Activated T-helper 1 cell treated with anti-CD3 and anti-CD28 coated beads, Interleukin-2, amount 50 U/mL, for 16 hours (primary cell): ENCODE measurements around the gene NABP1.
"Not testable (repeated sequence)": the region's sequence is repeated elsewhere in the genome, so short reads cannot be mapped to it uniquely, and the experiment has no call there.

Experiments used
- DNase-seq, 2 donors: peaks; one replicate each; pipeline ENCODE4 v3.0.0-alpha.2; 2020; ENCODE audit warnings: low read depth in 1 of 2, low spot score in 1 of 2

The NABP1 gene, protein sequence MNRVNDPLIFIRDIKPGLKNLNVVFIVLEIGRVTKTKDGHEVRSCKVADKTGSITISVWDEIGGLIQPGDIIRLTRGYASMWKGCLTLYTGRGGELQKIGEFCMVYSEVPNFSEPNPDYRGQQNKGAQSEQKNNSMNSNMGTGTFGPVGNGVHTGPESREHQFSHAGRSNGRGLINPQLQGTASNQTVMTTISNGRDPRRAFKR

DNA sequence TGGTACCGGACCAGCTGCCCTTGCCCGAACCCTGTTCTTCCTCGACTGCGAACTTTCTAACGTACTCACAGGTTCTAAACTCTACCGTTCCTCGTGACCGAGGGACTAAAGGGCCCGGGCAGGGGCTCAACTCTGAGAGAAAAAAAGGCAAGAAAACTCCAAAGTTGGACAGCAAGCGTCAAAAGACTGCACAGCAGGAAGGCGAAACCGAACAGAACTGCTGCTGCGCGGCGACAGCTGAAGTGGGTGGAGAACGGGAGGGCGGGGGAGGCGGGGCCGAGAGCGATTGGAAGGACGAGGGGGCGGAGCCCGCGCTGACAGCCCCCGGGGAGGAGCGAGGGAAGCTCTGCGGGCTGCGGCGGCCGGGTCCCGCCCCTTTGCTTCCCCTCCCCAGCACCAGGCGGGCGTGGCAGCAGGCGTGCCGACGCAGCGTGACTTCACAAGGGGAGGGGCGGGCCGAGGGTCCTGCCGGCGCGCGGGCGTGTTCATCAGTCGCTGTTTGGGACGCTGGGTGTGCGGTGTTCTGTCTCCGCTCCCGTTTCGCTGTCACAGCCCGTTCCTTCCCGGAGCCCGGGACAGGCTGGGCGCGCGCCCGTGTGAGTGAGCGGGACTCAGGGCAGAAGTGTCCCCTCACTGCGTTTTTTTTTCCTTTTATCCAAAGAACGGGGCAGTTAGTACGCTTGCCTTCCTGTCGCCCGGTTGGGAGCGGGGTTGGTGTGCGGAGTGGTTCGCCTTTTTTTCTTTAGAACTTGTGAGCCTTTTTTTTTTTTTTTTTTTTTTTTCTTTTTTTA lies at the start of gene NABP1:
TSS of gene NABP1 (plus strand) at position 491 of the 791 bp plus-strand sequence. CDS start 479 bp downstream, outside the sequence.
- peak; percentile 98 to 99 for DNase-seq

DNA sequence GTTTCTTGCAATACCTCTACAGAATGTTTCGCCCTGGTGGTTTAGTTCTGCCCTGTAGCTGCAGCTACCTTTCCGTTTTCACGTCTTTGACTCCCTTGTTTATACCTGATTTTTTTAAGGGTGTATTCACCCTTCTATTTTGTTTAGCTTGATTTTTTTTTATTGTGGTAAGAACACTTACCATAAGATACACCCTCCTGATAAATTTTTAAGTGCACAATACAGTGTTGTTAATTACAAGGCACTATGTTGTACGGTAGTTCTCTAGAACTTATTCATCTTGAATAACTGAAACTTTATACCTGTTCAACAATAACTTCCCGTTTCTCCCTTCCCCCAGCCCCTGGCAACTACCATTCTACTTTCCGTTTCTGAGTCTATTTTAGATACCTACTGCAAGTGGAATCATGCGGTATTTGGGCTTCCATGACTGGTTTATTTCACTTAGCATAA lies 48.9 kb upstream of the NABP1 start:
- no peak for DNase-seq

DNA sequence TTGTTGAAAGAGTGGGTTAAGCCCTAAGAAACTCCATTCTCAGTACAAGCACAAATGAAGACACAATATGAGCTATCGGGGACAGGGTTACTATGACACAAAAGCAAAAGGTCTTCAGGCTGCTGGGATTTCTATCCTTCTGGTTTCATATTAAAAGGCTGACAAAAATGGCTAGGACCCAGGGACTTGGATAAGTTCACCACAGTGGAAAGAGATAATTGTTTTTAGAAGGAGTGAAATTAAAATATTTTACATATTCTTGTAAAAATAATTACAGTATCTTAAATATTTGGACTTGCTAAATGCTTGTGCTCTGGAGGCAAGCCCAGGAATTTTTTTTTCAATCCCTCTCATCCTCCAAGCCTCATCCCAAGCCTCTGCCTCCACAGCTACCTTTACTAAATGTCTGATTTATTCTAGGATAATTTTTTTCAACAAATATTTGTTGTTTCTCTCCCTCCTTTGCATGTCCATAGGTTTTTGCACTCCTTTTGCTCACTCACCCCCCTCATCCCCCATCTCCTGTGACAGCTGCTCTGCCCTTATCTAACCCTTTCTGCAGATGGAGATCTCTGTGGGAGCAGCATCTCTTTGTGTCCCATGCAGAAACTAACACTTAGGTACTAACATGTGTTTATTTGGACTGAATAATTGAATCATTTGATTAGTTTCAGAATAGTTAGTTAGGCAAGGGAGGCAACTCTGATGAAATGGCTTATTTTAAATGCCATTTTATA lies 47.8 kb upstream of the NABP1 start:
- DNase-seq: no peak

DNA sequence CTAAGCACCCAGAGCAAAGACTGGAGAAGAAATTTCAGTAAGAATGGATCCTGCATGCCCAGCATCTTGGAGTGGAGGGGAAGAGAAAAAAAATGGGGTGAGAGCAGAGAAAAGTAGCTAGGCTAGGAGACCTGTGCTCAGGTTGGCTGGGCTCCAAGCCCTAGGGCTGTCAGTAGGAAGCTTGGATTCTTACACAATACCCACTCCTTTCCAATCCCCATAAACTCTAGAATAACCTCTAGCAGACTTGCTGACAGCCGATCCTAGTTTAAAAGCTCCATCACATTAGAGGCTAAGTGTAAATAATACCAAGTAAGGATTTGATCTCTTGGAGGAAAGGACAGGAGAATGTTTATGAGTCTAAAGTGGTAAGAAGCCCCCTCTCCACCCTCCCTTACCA lies 46.2 kb upstream of the NABP1 start:
- DNase-seq: no peak

DNA sequence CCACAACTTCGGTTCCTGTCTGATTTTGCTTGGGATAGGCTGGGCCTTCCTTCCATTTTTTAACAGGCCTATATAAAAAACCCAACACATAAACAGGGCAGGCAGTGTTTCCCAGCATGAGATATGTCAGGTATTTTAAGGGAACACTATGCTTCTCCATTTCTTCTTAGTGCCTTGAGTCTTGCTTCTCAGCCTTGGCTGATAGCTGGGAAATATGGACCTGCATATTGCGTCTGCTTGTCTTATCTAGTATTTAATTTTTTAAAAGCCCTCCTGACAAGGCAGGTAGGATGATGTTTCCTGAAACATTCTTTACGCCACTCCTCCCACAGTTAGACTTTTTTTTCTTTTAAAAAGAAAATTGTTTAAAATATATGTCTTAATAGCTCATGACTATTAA lies 45.5 kb upstream of the NABP1 start:
- no peak for DNase-seq

DNA sequence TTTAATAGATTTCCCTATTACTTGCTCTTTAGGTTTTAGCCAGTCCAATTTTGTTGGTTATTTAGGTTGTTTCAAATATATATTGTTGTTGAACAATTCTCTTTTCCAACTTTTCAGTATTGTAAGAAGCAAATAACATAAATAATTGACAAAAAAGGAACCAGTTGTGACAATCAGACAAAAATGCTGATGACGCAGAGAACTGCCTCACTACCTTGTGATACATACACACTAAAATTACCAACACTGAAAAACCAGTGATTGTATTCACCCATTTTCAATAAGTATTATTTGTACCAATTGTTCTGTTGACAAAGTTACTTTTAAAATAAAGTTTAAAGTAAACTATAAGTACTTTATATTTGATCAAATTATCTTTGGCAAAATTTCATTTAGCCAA lies 43.1 kb upstream of the NABP1 start:
- no peak for DNase-seq

DNA sequence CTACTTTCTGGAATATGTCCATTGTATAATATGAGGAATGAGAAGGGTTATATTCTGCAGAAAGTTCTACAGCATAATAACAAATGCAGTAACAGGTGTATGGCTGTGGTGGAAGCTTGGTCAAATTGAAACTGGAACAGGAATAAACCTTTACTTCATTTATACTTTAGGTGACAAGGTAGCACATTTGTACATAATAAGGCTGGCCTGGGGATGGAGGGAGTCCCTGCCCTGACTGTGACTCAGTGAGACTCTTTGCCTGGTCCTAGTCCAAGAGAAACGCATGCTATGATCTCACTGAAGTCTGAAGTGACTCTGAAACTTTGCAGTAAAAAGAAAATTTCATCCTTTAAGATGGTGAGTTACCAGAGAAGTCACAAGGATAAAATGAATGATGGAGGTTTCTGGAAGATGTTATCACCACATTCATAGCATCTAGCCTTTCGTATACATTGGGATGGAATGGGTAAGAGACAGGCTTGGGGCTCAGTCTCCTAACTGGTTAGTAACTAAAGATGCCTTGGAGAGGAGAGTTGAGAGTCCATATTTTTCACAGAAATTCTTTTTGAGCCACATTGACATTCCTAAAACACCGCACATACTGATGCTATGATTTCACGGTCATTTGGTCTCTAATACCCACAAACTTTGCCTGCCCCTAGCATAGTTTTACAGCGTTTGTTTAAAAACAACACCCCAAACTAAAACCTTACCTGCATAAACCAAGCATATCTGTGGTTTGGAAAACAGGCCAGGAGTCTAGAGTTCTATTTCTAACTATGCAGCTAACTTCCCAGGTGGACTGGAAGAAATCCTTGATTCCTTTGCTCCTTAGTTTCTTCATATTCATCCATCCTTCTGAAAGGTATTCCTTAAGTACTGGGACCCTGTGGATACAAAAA lies 42.4 kb upstream of the NABP1 start:
- no peak for DNase-seq

DNA sequence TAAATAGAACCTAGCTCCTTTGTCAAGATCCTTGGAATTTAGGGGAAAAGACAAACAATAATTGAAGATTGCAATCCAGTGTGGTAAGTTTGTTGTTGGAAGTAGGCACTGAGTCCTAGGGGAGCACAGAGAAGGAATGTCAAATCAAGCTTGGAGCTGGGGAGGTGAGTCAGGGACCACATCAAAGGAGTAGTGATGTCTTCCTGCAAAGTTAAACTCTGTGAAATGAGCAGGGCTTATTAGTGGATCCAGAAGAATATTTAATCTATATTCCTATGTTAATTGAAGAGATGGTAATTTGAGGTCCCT lies 41.7 kb upstream of the NABP1 start:
- DNase-seq: no peak

DNA sequence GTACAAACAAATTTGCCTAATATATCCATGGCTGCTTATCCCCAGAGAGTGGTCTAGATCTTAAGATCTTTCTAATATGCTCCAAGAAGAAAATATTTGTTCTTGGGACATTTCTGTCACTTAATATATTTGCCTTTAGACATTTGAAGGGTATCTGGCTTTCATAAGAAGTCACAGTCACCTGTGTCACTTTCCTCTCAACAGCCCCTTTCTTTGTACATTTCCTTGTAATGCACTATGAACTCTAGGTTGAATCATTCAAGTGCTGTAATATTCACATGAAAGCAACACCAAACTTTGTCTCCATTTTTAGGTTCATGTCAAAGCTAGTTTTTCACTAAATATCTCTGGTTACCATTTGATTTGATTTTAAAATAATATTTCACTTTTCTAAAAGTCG lies 41.4 kb upstream of the NABP1 start:
- no peak for DNase-seq

DNA sequence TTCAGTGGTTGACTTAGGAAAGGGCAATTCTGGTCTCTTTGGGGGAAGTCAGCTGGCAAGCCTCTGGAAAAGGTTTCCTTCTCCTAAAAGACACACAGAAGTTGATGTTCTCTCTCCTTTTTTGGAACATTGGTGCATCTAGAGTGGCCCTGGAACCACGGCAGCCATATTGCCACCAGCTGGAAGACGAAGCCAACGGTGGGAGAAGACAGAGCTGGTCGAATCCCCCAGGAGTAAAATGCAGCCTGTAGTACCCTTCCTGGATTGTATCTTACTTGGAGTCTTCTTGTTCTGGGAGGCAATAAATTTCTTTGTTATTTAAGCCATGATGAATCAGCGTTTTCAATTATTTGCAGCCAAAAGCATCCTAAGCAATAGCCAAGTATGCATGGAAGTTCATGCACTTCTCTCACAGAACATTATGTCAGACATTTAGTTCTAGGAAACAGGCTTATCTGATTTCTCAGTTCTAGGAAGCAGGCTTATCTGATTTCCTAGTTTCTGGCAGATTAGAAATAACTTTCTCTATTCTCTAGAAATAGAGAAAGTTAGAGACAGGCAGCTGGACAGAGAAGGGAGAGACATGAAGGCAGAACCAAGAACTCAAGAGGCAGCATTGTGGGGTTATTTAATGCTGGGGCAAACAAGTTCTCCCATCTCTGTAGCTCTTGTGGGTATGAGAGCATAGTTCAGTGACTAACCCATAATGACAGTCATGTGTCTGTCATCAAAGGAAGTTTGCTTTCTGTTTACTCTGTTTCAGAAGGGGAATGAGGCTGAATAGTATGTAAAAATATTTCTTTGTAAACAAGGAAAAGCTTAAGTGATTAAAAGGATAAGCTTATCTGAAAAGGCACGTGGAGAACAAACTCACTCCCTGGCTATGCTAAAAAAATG lies 40.5 kb upstream of the NABP1 start:
- no peak for DNase-seq

DNA sequence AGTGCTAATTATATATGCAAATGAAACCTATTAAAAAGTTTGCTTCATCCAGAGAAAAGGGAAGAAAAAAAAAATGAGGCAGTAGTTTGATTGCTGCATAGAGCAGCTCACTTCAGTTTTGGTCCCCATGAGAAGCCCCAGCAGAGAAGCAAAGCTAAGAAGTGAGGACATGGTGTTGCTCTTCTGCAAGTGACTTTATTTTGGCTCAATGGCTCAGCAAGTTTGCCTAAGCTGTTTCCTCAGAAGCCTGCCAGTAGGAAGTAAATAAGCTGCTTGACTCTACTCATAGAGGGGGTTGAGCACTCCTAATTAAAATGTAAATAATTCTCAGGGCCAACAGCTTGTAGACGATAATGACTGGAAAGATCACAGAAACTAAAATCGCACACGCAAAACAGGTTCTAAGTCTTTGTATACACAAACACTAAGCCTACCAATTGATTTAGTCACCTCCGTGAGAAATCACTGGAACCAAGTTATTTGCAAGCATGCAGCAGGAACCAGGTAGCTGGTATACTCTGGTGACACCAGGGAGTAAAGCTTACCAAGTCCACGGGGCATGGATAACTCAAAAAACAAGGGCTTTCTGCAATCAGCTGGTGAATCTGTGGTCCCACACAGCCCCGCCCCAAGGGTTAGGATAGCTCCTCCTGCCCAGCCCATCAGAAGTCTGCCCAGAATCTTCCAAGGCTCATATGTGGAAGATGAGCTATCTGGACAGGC lies 39.7 kb upstream of the NABP1 start:
- no peak for DNase-seq

DNA sequence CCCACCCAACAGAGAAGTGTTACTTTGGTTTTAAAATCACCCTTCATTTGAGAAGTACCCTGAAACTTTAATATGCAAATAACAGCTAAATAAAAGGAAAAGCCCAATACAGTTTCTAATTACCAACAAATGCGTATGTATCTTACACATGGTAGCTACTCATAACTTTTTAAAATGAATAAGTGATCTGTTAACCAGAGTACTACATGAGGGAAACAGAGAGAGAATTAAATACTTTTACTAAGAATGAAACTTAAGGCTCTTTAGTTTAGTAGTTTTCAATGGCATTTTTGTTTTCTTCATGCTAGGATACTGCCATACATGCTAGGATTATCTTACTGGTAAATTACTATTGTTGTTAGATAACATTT lies 39.1 kb upstream of the NABP1 start:
- no peak for DNase-seq

DNA sequence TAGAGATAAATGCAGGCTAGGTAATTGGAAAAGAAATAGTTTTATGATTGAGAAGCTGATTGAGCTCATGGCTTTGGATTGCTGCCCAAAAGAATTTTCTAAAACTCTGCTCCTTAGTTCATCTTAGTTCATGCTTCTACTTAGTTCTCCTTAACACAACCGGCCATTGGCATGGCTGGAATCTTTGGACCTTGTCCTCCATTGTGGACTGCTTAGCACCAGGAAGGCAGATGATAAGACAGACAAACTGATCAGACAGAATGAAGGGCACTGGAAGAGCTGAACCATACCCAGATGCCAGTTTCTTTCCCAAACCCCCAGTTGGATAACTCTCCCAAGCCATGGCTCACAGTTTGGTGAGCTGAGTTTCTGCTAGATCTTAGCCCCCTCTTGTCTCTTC lies 36.3 kb upstream of the NABP1 start:
- DNase-seq: no peak

DNA sequence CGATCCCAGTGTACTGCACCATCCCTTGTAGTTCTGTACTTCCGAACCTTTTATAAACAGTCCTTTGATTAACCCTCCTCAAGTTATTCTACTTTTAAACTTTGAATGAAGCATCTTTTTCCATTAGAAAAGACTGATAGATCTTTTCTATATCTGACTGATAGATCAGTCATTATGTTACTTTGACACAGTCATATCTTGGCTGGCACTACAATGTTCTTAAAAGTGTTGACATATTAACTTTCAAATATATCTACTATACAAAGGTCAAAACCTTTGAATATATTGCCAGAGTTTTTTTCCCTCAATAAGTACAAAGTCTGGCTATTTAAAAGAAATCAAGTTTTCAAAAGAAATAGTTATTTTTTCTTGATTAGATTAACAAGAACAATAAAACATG lies 35.4 kb upstream of the NABP1 start:
- DNase-seq: no peak

DNA sequence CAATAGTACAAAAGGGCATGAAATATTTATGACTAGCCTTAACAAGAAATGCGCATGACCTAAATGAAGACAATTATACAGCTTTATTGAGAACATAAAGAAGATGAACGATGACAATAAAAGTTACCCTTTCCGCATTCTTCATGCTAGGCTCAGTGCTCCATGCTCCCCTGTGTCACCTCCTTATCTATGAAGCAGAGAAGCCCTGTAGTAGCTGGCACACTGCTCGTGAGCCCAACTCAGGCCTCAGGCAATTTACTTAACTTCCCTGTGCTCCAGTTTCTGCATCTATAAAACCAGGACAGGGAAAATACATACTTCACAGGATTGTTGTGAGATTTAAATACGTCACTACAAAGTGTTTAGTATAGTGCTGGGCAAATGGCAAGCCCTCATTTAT lies 34.5 kb upstream of the NABP1 start:
- no peak for DNase-seq

DNA sequence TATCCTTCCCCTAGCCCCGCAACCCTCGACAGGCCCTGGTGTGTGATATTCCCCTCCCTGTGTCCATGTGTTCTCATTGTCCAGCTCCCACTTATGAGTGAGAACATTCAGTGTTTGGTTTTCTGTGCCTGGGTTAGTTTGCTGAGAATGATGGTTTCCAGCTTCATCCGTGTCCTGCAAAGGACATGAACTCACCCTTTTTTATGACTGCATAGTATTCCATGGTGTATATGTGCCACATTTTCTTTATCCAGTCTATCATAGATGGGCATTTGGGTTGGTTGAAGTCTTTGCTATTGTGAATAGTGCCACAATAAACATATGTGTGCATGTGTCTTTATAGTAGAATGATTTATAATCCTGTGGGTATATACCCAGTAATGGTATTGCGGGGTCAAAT lies 33.3 kb upstream of the NABP1 start:
- DNase-seq: not testable (repeated sequence)

DNA sequence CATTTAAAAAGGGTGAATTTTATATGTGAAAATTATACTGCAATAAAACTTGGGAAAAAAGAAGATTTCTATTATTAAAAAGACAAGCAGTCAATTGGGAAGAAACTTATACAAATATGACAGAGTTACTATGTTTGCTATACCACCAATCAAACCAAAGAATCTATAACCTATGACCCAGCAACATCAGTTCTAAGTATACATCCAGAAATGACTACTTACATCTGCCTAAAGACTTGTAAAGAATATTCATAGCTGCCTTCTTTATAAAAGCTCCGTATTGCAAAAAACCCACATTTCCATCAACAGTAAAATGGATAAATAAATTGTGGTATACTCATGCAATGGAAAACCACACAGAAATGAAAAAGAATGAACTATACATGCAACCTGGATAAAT lies 32.9 kb upstream of the NABP1 start:
- no peak for DNase-seq

DNA sequence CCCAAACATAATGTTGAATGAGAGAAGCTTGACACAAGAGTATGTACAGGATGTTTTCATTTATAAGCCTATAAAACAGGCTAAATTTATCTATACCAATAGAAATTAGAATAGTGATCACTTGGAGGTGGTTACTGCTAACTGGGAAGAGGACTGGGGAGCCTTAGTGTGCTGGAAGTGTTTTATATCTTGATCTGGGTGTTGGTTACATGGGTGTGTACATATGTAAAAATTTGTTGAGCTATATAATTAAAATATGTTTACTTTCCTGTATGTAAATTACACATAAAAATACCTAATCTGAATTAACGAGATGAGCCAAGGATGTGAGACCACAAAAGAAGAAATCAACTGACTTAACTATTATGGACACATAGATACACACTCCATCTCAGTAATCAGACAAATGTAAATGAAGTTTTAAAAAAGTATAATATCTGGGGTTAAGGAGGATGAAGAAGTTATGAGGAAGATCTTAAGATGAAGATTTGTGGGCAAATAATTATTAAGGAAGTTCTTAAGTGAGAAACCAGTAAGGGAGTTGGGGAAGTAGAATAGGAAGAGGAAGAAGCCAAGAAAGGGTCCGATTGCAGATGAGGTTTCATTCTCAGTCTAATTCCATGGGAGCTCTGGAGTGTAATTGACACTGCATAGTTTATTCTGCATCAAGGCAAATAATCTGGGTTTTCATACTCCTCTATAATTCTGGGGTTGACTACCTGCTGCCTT lies 32.3 kb upstream of the NABP1 start:
- no peak for DNase-seq
